Neural cell (in vitro differentiated cells): ENCODE data around the gene ALG5.

Source experiments
- EP300 ChIP-seq: fragments of 450-650 bp; conservative IDR thresholded peaks from 2 replicates; pipeline ENCODE4 v1.6.1; 2014; ENCODE audit warnings: antibody characterized with exemption, mild to moderate bottlenecking, moderate library complexity; ENCODE audit not compliant: poor library complexity, severe bottlenecking
- EZH2 ChIP-seq: fragments of 200-600, 300-800 bp; shearing (Covaris generic), sonication (generic); IDR thresholded peaks from 2 replicates; pipeline ENCODE4 v1.6.1; 2014; ENCODE audit warnings: antibody characterized with exemption, low read length, borderline replicate concordance, mild to moderate bottlenecking; ENCODE audit not compliant: insufficient read depth, poor library complexity, severe bottlenecking
- POLR2AphosphoS5 ChIP-seq: IDR thresholded peaks from 2 replicates; pipeline ENCODE4 v1.6.1; 2012
- RAD21 ChIP-seq: fragments of 450-650 bp; conservative IDR thresholded peaks from 2 replicates; pipeline ENCODE4 v1.6.1; 2014; ENCODE audit warnings: antibody characterized with exemption, mild to moderate bottlenecking, moderate library complexity
- SMC3 ChIP-seq: fragments of 450-650 bp; conservative IDR thresholded peaks from 2 replicates; pipeline ENCODE4 v1.6.1; 2014; ENCODE audit warnings: antibody characterized with exemption, mild to moderate bottlenecking, moderate library complexity; ENCODE audit not compliant: poor library complexity
- TAF1 ChIP-seq: IDR thresholded peaks from 2 replicates; pipeline ENCODE4 v1.6.1; 2012; ENCODE audit warnings: low read depth
- TF ChIP-seq, protein P1 (sequence below): fragments of 450-650 bp; IDR thresholded peaks from 2 replicates; pipeline ENCODE4 v1.5.1; 2014; ENCODE audit warnings: antibody characterized with exemption, mild to moderate bottlenecking, moderate library complexity; ENCODE audit not compliant: poor library complexity, severe bottlenecking
- TF ChIP-seq, protein P2 (sequence below): IDR thresholded peaks from 2 replicates; pipeline ENCODE4 v1.6.1; 2012; ENCODE audit warnings: borderline replicate concordance

DNA sequence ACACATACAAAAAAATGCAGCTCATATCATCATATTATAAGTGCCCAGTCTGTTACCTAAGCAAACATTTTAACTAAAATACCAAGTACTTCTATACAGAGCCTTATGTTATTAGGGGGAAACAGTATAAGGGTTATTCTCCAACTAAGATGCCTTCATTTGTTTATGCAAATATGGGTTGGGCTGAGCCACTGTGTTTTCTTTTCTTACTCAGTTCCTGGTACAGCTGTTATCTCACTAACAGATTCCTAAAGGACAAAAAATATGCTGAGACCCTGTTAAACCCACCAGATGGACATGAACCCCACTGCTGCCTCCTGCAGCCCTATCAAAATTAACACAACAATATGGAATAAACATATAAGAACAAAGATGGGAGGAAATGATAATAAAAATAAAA is 44.6 kb downstream of the ALG5 start:
- TF ChIP-seq SMC3 (no peak), EP300 (no peak), EZH2 (no peak), RAD21 (no peak), POLR2AphosphoS5 (no peak), TAF1 (no peak)
- TF ChIP-seq, protein P1, sequence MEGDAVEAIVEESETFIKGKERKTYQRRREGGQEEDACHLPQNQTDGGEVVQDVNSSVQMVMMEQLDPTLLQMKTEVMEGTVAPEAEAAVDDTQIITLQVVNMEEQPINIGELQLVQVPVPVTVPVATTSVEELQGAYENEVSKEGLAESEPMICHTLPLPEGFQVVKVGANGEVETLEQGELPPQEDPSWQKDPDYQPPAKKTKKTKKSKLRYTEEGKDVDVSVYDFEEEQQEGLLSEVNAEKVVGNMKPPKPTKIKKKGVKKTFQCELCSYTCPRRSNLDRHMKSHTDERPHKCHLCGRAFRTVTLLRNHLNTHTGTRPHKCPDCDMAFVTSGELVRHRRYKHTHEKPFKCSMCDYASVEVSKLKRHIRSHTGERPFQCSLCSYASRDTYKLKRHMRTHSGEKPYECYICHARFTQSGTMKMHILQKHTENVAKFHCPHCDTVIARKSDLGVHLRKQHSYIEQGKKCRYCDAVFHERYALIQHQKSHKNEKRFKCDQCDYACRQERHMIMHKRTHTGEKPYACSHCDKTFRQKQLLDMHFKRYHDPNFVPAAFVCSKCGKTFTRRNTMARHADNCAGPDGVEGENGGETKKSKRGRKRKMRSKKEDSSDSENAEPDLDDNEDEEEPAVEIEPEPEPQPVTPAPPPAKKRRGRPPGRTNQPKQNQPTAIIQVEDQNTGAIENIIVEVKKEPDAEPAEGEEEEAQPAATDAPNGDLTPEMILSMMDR, result no peak
- TF ChIP-seq, protein P2, sequence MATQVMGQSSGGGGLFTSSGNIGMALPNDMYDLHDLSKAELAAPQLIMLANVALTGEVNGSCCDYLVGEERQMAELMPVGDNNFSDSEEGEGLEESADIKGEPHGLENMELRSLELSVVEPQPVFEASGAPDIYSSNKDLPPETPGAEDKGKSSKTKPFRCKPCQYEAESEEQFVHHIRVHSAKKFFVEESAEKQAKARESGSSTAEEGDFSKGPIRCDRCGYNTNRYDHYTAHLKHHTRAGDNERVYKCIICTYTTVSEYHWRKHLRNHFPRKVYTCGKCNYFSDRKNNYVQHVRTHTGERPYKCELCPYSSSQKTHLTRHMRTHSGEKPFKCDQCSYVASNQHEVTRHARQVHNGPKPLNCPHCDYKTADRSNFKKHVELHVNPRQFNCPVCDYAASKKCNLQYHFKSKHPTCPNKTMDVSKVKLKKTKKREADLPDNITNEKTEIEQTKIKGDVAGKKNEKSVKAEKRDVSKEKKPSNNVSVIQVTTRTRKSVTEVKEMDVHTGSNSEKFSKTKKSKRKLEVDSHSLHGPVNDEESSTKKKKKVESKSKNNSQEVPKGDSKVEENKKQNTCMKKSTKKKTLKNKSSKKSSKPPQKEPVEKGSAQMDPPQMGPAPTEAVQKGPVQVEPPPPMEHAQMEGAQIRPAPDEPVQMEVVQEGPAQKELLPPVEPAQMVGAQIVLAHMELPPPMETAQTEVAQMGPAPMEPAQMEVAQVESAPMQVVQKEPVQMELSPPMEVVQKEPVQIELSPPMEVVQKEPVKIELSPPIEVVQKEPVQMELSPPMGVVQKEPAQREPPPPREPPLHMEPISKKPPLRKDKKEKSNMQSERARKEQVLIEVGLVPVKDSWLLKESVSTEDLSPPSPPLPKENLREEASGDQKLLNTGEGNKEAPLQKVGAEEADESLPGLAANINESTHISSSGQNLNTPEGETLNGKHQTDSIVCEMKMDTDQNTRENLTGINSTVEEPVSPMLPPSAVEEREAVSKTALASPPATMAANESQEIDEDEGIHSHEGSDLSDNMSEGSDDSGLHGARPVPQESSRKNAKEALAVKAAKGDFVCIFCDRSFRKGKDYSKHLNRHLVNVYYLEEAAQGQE, result no peak
